GM18909 (cell line): ENCODE measurements around the gene CRIP1.

Experiments
- ATAC-seq: cut with Tn5 transposase; IDR thresholded peaks from one replicate; pipeline ENCODE4 v1.9.1; 2021; ENCODE audit warnings: mild to moderate bottlenecking; ENCODE audit not compliant: unreplicated experiment, poor library complexity

Gene CRIP1

GRCh38 chr14:105501504-105502291, 15.0 kb downstream of the CRIP1 start:
- no peak for ATAC-seq

GRCh38 chr14:105502446-105503295, 16.0 kb downstream of the CRIP1 start:
- ATAC-seq: no peak

- no peak for ATAC-seq
These were observed 16.6 kb downstream of the CRIP1 start for GRCh38 chr14:105503296-105503640.

- no peak for ATAC-seq
These were observed 17.4 kb downstream of the CRIP1 start for GRCh38 chr14:105503935-105504692.

GRCh38 chr14:105505101-105505500, 18.4 kb downstream of the CRIP1 start:
- ATAC-seq: no peak

- no peak for ATAC-seq
These were observed 20.6 kb downstream of the CRIP1 start for GRCh38 chr14:105507247-105507646.

- no peak for ATAC-seq
These were observed 21.4 kb downstream of the CRIP1 start for GRCh38 chr14:105508069-105508468.

- no peak for ATAC-seq
These were observed 21.9 kb downstream of the CRIP1 start for GRCh38 chr14:105508601-105509000.

- ATAC-seq: no peak
These were observed 30.4 kb downstream of the CRIP1 start for GRCh38 chr14:105517096-105517495.

GRCh38 chr14:105519946-105520698, 33.4 kb downstream of the CRIP1 start:
- ATAC-seq: no peak

- ATAC-seq: no peak
These were observed 38.6 kb downstream of the CRIP1 start for GRCh38 chr14:105525326-105525725.

GRCh38 chr14:105525861-105526775, 39.4 kb downstream of the CRIP1 start, which contains the start of gene TMEM121:
Gene TMEM121 (plus strand): TSS chr14:105526583. CDS start chr14:105528835, 2,252 bp downstream.
- no peak for ATAC-seq

GRCh38 chr14:105526776-105527380, 40.2 kb downstream of the CRIP1 start:
- ATAC-seq: no peak

- ATAC-seq: no peak
These were observed 40.7 kb downstream of the CRIP1 start for GRCh38 chr14:105527381-105527825.

GRCh38 chr14:105527826-105528585, 41.3 kb downstream of the CRIP1 start:
- no peak for ATAC-seq

- no peak for ATAC-seq
These were observed 42.1 kb downstream of the CRIP1 start for GRCh38 chr14:105528586-105529318.

- ATAC-seq: no peak
These were observed 42.6 kb downstream of the CRIP1 start for GRCh38 chr14:105529319-105529568.
